SJCRH30 (cell line): ENCODE data around the gene TSPAN15. TPM values are rescaled to one million over a fixed set of nuclear protein-coding genes. Genes with fewer than 3 reads are reported as not detected.

Experiments
- DNase-seq, 2 experiments: peaks; one replicate each; pipeline ENCODE4 v3.0.0-alpha.2; 2015 to 2020
- H3K27ac ChIP-seq: fragments of 250-450 bp; sonication (Bioruptor Pico); 2 replicates; pipeline ENCODE4 v1.5.1; 2020; ENCODE audit warnings: mild to moderate bottlenecking, moderate library complexity
- H3K27me3 ChIP-seq: fragments of 250-450 bp; sonication (Bioruptor Pico); 2 replicates; pipeline ENCODE4 v1.5.1; 2020; ENCODE audit warnings: mild to moderate bottlenecking, moderate library complexity
- H3K36me3 ChIP-seq: fragments of 250-450 bp; sonication (Bioruptor Pico); 2 replicates; pipeline ENCODE4 v1.5.1; 2020; ENCODE audit warnings: mild to moderate bottlenecking, moderate library complexity
- H3K4me1 ChIP-seq: fragments of 250-450 bp; sonication (Bioruptor Pico); 2 replicates; pipeline ENCODE4 v1.5.1; 2020; ENCODE audit warnings: mild to moderate bottlenecking, moderate library complexity
- H3K4me3 ChIP-seq: fragments of 250-450 bp; sonication (Bioruptor Pico); 2 replicates; pipeline ENCODE4 v1.5.1; 2020; ENCODE audit warnings: mild to moderate bottlenecking, moderate library complexity
- H3K9me3 ChIP-seq: fragments of 250-450 bp; sonication (Bioruptor Pico); replicated peaks from 2 replicates; pipeline ENCODE4 v1.5.1; 2020; ENCODE audit warnings: mild to moderate bottlenecking, moderate library complexity
- total RNA-seq: library from RNA; depleted of rRNA; stranded (reverse); fragments of >200 nt; shearing (Covaris generic); gene quantifications from 2 replicates; pipeline ENCODE4 v1.2.3, GENCODE V29; 2014; rRNA removed

The TSPAN15 gene
- 12.2 and 13.5 TPM in 2 replicates for total RNA-seq

GRCh38 chr10:69451209-69451783, at the start of gene TSPAN15:
TSS of gene TSPAN15 (plus strand) at chr10:69451465. CDS start at chr10:69451595, 130 bp downstream.
- no peak within 1 kb of the TSS; the same call in 1 of the 2 replicates for H3K27ac ChIP-seq
- no peaks in the 10 kb centered on the region for H3K36me3 ChIP-seq
- H3K27me3 ChIP-seq, result no peaks in the 10 kb centered on the region
- DNase-seq, result peak; percentile 73 to 81
- no peaks in the 10 kb centered on the region for H3K9me3 ChIP-seq
- peak within 1 kb of the TSS; percentile 62 for H3K4me3 ChIP-seq
- H3K4me1 ChIP-seq, result peaks cover 8% of the 10 kb centered on the region; the same call in 1 of the 2 replicates

- no peaks in the 10 kb centered on the region for H3K36me3 ChIP-seq
- no peaks in the 10 kb centered on the region for H3K9me3 ChIP-seq
- no peaks in the 10 kb centered on the region for H3K27me3 ChIP-seq
- H3K4me1 ChIP-seq, result no peaks in the 10 kb centered on the region
- no peak overlapping the region for H3K27ac ChIP-seq
- DNase-seq, result no peak
- no peak overlapping the region for H3K4me3 ChIP-seq
These were observed 48.9 kb upstream of the TSPAN15 start for GRCh38 chr10:69402386-69402785.

DNA sequence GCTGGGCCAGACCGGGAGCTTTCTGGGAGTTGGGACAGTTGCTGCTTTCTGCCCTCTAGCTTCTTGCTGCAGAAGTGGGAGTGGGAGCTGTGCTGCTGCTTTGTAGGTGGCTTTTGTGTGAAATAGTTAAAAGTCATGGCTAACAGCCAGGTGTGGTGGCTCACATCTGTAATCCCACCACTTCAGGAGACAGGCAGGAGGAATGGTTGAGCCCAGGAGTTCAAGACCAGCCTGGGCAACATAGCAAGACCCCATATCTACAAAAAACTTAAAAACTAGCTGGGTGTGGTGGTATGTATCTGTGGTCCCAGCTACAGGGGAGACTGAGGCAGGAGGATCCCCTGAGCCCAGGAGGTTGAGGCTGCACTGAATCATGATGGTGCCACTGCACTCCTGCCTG, 48.2 kb upstream of the TSPAN15 start:
- H3K4me3 ChIP-seq, result no peak overlapping the region
- H3K9me3 ChIP-seq, result no peaks in the 10 kb centered on the region
- H3K4me1 ChIP-seq, result no peaks in the 10 kb centered on the region
- no peaks in the 10 kb centered on the region for H3K27me3 ChIP-seq
- H3K36me3 ChIP-seq, result no peaks in the 10 kb centered on the region
- no peak overlapping the region for H3K27ac ChIP-seq
- no peak for DNase-seq

- H3K4me3 ChIP-seq, result no peak overlapping the region
- no peaks in the 10 kb centered on the region for H3K9me3 ChIP-seq
- no peaks in the 10 kb centered on the region for H3K4me1 ChIP-seq
- DNase-seq, result no peak
- no peaks in the 10 kb centered on the region for H3K27me3 ChIP-seq
- no peaks in the 10 kb centered on the region for H3K36me3 ChIP-seq
- no peak overlapping the region for H3K27ac ChIP-seq
These were observed 47.7 kb upstream of the TSPAN15 start for GRCh38 chr10:69403519-69403918.

- no peaks in the 10 kb centered on the region for H3K36me3 ChIP-seq
- H3K4me1 ChIP-seq, result no peaks in the 10 kb centered on the region
- H3K27ac ChIP-seq, result no peak overlapping the region
- H3K9me3 ChIP-seq, result no peaks in the 10 kb centered on the region
- no peak overlapping the region for H3K4me3 ChIP-seq
- H3K27me3 ChIP-seq, result no peaks in the 10 kb centered on the region
- no peak for DNase-seq
These were observed 46.5 kb upstream of the TSPAN15 start for GRCh38 chr10:69404786-69405185.

GRCh38 chr10:69405221-69405620, 46.0 kb upstream of the TSPAN15 start:
- Histone ChIP-seq H3K36me3 (no peaks in the 10 kb centered on the region), H3K4me3 (no peak overlapping the region), H3K9me3 (no peaks in the 10 kb centered on the region), H3K4me1 (no peaks in the 10 kb centered on the region), H3K27ac (no peak overlapping the region), H3K27me3 (no peaks in the 10 kb centered on the region)
- no peak for DNase-seq

- Histone ChIP-seq H3K4me1 (no peaks in the 10 kb centered on the region), H3K9me3 (no peaks in the 10 kb centered on the region), H3K36me3 (no peaks in the 10 kb centered on the region), H3K27ac (no peak overlapping the region), H3K4me3 (no peak overlapping the region), H3K27me3 (no peaks in the 10 kb centered on the region)
- DNase-seq, result no peak
These were observed 44.9 kb upstream of the TSPAN15 start for GRCh38 chr10:69406302-69406811.

DNA sequence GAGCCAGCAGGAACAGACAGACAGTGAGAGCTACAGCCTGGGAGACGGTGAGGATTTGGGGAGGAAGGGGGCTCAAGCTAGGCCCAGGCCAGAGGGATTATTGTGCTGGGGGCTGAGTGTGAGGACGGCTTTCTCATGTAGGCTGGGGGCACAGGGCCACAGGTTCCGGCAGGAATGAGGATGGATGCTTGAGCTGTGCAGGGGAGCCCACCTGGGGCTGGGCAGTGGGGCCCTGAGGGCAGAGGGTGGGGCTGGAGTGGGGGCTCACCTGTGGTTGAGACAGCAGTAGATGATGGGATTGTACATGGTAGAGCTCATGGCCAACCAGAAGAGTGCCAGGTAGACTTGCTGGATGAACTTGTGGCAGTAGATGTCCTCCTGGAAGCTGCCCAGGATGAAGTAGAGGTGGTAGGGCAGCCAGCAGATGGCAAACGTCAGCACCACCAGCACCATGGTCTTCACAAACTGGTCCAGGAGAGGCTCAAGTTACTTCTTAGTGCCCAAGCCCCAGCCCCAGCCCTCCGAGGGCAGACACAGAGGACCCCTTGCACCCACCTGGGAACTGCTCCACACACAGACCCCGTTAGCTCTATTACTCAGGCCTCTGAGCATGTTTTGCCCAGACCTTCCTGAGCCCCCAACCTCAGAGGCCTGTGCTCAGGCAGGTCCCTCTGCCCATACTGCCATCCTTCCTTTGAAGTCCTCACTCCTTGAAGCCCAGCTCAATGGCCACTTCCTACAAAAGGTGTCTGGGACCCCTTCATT, 44.3 kb upstream of the TSPAN15 start:
- Histone ChIP-seq H3K4me3 (no peak overlapping the region), H3K27me3 (no peaks in the 10 kb centered on the region), H3K9me3 (no peaks in the 10 kb centered on the region), H3K36me3 (no peaks in the 10 kb centered on the region), H3K4me1 (no peaks in the 10 kb centered on the region), H3K27ac (no peak overlapping the region)
- no peak for DNase-seq

- Histone ChIP-seq H3K4me1 (no peaks in the 10 kb centered on the region), H3K27ac (no peak overlapping the region), H3K9me3 (no peaks in the 10 kb centered on the region), H3K4me3 (no peak overlapping the region), H3K27me3 (no peaks in the 10 kb centered on the region), H3K36me3 (no peaks in the 10 kb centered on the region)
- no peak for DNase-seq
These were observed 43.5 kb upstream of the TSPAN15 start for GRCh38 chr10:69407621-69408301.

- Histone ChIP-seq H3K27ac (no peak overlapping the region), H3K4me1 (no peaks in the 10 kb centered on the region), H3K36me3 (no peaks in the 10 kb centered on the region), H3K4me3 (peak overlapping the region; percentile 45), H3K27me3 (no peaks in the 10 kb centered on the region), H3K9me3 (no peaks in the 10 kb centered on the region)
- DNase-seq, result peak; percentile 85 to 86
These were observed 42.7 kb upstream of the TSPAN15 start for GRCh38 chr10:69408318-69409175.

GRCh38 chr10:69409176-69409495, 42.1 kb upstream of the TSPAN15 start:
- Histone ChIP-seq H3K27ac (no peak overlapping the region), H3K4me1 (no peaks in the 10 kb centered on the region), H3K36me3 (no peaks in the 10 kb centered on the region), H3K4me3 (peak overlapping the region; percentile 45), H3K9me3 (no peaks in the 10 kb centered on the region), H3K27me3 (no peaks in the 10 kb centered on the region)
- no peak for DNase-seq

- Histone ChIP-seq H3K27ac (no peak overlapping the region), H3K36me3 (no peaks in the 10 kb centered on the region), H3K9me3 (no peaks in the 10 kb centered on the region), H3K27me3 (no peaks in the 10 kb centered on the region), H3K4me3 (no peak overlapping the region), H3K4me1 (no peaks in the 10 kb centered on the region)
- DNase-seq, result no peak
These were observed 41.3 kb upstream of the TSPAN15 start for GRCh38 chr10:69409968-69410367.

GRCh38 chr10:69410487-69410886, 40.8 kb upstream of the TSPAN15 start:
- Histone ChIP-seq H3K4me3 (no peak overlapping the region), H3K4me1 (no peaks in the 10 kb centered on the region), H3K27ac (no peak overlapping the region), H3K27me3 (no peaks in the 10 kb centered on the region), H3K9me3 (no peaks in the 10 kb centered on the region), H3K36me3 (no peaks in the 10 kb centered on the region)
- DNase-seq, result no peak

GRCh38 chr10:69411476-69411875, 39.8 kb upstream of the TSPAN15 start:
- Histone ChIP-seq H3K27me3 (no peaks in the 10 kb centered on the region), H3K36me3 (no peaks in the 10 kb centered on the region), H3K4me3 (no peak overlapping the region), H3K9me3 (no peaks in the 10 kb centered on the region), H3K27ac (no peak overlapping the region), H3K4me1 (no peaks in the 10 kb centered on the region)
- DNase-seq, result no peak
